ENCODE measurements around the gene CHD5. TPM values are rescaled to one million over a fixed set of nuclear protein-coding genes. Genes with fewer than 3 reads are reported as not detected.
A peak's percentile ranks its signal among the peaks of the same experiment; 100 is the strongest.

Gene CHD5
- total RNA-seq, 1 donor from 2014 or later: 0.04 TPM

- ATAC-seq: no peak
Measured at GRCh38 chr1:6054596-6054995, 125.5 kb downstream of the CHD5 start.

GRCh38 chr1:6053206-6053546, 126.9 kb downstream of the CHD5 start:
- ATAC-seq: no peak

DNA sequence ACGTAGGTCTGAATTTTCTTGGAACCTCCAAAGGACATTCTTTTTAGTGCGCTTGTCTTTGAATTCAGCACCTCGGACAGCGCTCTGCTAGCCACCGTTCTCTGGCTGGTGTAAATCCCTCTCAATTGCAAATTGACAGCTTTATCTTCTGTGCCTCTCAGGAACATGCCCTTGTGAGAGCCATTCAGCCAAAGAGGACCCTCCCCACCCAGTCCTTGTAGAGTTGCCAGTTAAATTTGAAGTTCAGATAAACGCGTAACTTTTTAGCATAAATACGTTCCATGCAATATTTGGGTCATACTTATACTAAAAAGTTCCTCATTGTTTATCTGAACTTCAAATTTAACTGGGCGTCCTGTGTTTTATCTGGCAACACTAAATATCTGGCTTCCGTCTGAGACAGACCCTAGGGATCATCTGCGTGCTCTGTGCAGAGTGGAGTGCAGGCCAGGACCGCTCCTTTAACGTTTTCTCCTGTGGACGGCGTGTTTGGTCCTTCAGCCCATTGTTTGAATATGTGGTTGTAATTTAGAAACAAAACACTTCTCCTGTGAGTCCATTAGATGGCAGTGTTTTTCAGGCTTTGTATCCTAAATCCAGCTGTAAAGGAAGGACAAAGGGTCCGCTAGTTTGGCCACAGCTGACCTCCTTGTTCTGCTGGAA, 127.4 kb downstream of the CHD5 start:
- ATAC-seq: peak; percentile 27

Other genes with a start within 250 kb of the CHD5 start
- gene NPHP4, start 187.9 kb downstream of the CHD5 start, total RNA-seq: 4.7 TPM
- 3.6 TPM for gene KCNAB2, start 134.4 kb downstream of the CHD5 start, total RNA-seq
- gene RPL22, start 19.3 kb upstream of the CHD5 start, total RNA-seq: 439 TPM
- 10.8 TPM for gene RNF207, start 25.8 kb upstream of the CHD5 start, total RNA-seq
- 40.3 TPM for gene ICMT, start 55.6 kb upstream of the CHD5 start, total RNA-seq
- not detected for gene HES3, start 63.9 kb upstream of the CHD5 start, total RNA-seq
- 9.1 TPM for gene GPR153, start 80.8 kb upstream of the CHD5 start, total RNA-seq
- gene ACOT7, start 213.4 kb upstream of the CHD5 start, total RNA-seq: 37.2 TPM
- 47.3 TPM for gene HES2, start 239.6 kb upstream of the CHD5 start, total RNA-seq
- 33.4 TPM for gene ESPN, start 244.5 kb upstream of the CHD5 start, total RNA-seq

Measured in esophagus mucosa (tissue), 1 donor.